GM18861 (cell line): ENCODE results near the gene MVP.
"Not testable (repeated sequence)": the region's sequence is repeated elsewhere in the genome, so short reads cannot be mapped to it uniquely, and the experiment has no call there.

Experiments
- ATAC-seq: cut with Tn5 transposase; IDR thresholded peaks from one replicate; pipeline ENCODE4 v1.9.1; 2021; ENCODE audit not compliant: unreplicated experiment

MVP gene

DNA sequence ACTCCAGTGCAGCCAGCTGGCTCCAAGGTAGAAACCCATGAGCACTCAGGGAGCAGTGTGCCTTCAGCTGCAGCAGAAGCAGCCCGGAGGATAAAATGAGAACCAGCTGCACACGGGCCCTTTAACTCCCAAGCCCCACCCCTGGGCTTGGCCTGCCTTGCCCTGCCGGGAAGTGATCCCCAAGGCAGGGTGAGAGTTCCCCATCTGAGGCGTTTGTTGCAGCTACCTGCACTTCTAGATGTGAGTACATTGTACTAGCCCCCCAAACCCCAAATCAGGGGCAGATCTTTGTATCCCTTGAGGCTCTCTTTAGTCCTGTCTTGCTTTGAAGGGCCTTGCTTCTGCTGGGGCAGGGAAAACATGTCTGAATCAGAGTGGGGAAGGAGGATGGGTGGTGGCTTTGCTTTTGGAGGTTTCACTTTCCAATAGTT is at the start of gene MVP:
TSS of gene MVP (plus strand) at position 192 of the 431 bp plus-strand sequence. CDS start 10,088 bp downstream, outside the sequence.
- ATAC-seq: no peak

GRCh38 chr16:29772330-29772729 is 47.9 kb upstream of the MVP start:
- not testable (repeated sequence) for ATAC-seq

- no peak for ATAC-seq
Measured at GRCh38 chr16:29774730-29775129, 45.5 kb upstream of the MVP start.

- no peak for ATAC-seq
Measured at GRCh38 chr16:29775742-29776408, 44.4 kb upstream of the MVP start.

- no peak for ATAC-seq
Measured at GRCh38 chr16:29777576-29778350, 42.5 kb upstream of the MVP start, which contains the start of gene ZG16. ZG16 (plus strand) TSS chr16:29778256; CDS start chr16:29779267, 1,011 bp downstream.

- ATAC-seq: no peak
Measured at GRCh38 chr16:29779474-29779873, 40.8 kb upstream of the MVP start.

- ATAC-seq: not testable (repeated sequence)
Measured at GRCh38 chr16:29783094-29783953, 36.9 kb upstream of the MVP start.

- ATAC-seq: no peak
Measured at GRCh38 chr16:29784157-29784556, 36.1 kb upstream of the MVP start.

GRCh38 chr16:29784901-29785500 is 35.3 kb upstream of the MVP start:
- ATAC-seq: no peak

- not testable (repeated sequence) for ATAC-seq
Measured at GRCh38 chr16:29787155-29787554, 33.1 kb upstream of the MVP start.

GRCh38 chr16:29789775-29790182 is 30.5 kb upstream of the MVP start:
- ATAC-seq: peak; percentile 4

GRCh38 chr16:29790183-29790948 is 29.9 kb upstream of the MVP start, which contains the start of gene KIF22:
KIF22 (plus strand) TSS chr16:29790751; CDS start chr16:29790760, 9 bp downstream.
- ATAC-seq: peak; percentile 81

DNA sequence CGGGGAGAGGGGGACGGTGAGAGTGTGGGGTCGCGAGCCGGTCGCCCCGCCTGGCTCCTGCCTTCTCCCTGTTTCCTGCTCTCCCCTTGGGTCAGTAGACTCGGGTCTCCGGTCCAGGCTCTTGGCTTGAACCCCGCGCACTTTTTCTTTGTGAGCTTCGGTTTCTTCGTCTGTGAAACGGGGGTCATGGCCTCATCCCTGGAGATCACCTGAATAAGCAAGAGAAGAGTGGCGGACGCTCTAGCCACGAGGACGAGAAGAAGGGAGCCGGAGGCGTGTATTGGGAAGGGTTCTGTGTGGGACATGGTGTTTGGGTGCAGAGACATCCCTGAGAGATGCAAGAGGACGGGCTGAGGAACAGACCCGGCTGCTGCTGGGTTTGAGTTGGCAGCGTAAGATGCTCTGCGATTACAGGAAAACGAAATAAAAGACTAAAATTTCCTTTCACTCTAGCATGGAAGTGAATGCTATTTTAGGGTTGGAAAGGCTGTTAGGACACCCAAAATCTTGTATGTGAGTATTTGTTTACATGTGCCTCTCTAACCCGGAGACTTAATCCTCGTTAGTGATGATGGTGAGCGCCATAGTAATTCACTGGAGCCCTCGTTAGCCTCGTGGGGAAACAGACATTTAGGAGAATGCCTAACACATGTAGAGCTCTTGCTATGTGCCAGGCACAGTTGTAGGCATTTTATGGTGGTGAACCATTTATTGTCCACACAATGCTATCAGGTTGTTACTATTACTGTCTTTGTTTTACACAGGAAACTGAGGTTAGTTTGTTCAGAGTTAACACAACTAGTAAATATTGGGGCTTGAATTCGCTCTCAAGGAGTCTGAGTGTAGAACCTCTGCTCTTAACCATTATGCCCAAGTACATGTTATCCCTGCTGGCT is 29.1 kb upstream of the MVP start:
- ATAC-seq: no peak

- ATAC-seq: no peak
Measured at GRCh38 chr16:29791845-29792807, 28.1 kb upstream of the MVP start.

DNA sequence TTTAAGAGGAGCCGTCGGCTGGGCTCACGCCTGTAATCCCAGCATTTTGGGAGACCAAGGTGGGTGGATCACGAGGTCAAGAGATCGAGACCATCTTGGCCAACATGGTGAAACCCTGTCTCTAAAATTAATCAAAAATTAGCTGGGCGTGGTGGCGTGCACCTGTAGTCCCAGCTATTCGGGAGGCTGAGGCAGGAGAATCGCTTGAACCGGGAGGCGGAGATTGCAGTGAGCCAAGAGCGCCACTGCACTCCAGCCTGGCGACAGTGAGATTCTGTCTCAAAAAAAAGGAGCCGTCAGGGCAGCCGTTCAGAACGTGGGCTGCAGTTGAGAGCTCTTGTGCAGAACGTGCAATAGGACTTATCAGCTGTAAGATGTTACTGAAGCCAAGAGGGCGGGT is 27.1 kb upstream of the MVP start:
- ATAC-seq: not testable (repeated sequence)

DNA sequence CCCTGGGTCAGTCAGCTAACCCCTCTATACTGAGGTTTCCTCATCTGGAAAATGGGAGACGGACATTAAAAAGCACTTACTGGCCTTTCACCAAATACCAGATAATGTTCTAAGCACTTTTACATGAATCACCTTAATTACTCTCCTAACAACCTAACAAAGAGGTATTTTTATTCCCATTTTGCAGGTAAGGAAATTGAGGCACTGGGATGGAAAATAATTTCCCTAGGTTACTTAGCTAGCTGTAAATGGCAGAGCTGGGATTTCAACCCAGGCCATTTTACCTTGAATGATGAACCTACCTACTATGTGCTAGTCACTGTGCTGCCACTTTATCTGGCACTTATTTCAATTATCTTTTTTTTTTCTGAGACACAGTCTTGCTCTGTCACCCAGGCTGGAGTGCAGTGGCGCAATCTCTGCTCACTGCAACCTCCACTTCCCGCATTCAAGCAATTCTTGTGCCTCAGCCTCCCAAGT is 26.0 kb upstream of the MVP start:
- ATAC-seq: no peak

- no peak for ATAC-seq
Measured at GRCh38 chr16:29802416-29802935, 17.8 kb upstream of the MVP start.
